ENCODE measurements around the gene PACSIN2. TPM values are rescaled to one million over a fixed set of nuclear protein-coding genes. Genes with fewer than 3 reads are reported as not detected.

Gene PACSIN2
- total and polyA plus RNA-seq, 2 of the 13 experiments (the other 11 are each of a cell fraction or from before 2014, with no cell fraction given) = 54.1 to 68.8 TPM

- TF ChIP-seq, protein P1, sequence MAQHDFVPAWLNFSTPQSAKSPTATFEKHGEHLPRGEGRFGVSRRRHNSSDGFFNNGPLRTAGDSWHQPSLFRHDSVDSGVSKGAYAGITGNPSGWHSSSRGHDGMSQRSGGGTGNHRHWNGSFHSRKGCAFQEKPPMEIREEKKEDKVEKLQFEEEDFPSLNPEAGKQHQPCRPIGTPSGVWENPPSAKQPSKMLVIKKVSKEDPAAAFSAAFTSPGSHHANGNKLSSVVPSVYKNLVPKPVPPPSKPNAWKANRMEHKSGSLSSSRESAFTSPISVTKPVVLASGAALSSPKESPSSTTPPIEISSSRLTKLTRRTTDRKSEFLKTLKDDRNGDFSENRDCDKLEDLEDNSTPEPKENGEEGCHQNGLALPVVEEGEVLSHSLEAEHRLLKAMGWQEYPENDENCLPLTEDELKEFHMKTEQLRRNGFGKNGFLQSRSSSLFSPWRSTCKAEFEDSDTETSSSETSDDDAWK (CRISPR knock-in tag; IDR thresholded peaks at IDR 0.05) = no peak
- TF ChIP-seq, protein P2, sequence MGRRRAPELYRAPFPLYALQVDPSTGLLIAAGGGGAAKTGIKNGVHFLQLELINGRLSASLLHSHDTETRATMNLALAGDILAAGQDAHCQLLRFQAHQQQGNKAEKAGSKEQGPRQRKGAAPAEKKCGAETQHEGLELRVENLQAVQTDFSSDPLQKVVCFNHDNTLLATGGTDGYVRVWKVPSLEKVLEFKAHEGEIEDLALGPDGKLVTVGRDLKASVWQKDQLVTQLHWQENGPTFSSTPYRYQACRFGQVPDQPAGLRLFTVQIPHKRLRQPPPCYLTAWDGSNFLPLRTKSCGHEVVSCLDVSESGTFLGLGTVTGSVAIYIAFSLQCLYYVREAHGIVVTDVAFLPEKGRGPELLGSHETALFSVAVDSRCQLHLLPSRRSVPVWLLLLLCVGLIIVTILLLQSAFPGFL (CRISPR knock-in tag; IDR thresholded peaks at IDR 0.05) = no peak
- TF ChIP-seq BORCS8-MEF2B (CRISPR knock-in tag; IDR thresholded peaks at IDR 0.05) (no peak), ARID3A (IDR thresholded peaks at IDR 0.05; ENCODE audit: low read depth, low read length) (0 out of 2 replicates have a peak, but pooled peaks have one; percentile 47), SRSF1 (optimal IDR thresholded peaks at IDR 0.05; ENCODE audit: low read depth, low read length) (no peak), ZZZ3 (CRISPR knock-in tag; IDR thresholded peaks at IDR 0.05; ENCODE audit: borderline replicate concordance) (no peak), RFX5 (IDR thresholded peaks at IDR 0.05; ENCODE audit: low read depth, low read length) (no peak), PCBP1 (IDR thresholded peaks at IDR 0.05; ENCODE audit: borderline replicate concordance, low read depth, low read length) (no peak), FOXC1 (CRISPR knock-in tag; IDR thresholded peaks at IDR 0.05; ENCODE audit: borderline replicate concordance) (no peak)
- TF ChIP-seq, protein P3, sequence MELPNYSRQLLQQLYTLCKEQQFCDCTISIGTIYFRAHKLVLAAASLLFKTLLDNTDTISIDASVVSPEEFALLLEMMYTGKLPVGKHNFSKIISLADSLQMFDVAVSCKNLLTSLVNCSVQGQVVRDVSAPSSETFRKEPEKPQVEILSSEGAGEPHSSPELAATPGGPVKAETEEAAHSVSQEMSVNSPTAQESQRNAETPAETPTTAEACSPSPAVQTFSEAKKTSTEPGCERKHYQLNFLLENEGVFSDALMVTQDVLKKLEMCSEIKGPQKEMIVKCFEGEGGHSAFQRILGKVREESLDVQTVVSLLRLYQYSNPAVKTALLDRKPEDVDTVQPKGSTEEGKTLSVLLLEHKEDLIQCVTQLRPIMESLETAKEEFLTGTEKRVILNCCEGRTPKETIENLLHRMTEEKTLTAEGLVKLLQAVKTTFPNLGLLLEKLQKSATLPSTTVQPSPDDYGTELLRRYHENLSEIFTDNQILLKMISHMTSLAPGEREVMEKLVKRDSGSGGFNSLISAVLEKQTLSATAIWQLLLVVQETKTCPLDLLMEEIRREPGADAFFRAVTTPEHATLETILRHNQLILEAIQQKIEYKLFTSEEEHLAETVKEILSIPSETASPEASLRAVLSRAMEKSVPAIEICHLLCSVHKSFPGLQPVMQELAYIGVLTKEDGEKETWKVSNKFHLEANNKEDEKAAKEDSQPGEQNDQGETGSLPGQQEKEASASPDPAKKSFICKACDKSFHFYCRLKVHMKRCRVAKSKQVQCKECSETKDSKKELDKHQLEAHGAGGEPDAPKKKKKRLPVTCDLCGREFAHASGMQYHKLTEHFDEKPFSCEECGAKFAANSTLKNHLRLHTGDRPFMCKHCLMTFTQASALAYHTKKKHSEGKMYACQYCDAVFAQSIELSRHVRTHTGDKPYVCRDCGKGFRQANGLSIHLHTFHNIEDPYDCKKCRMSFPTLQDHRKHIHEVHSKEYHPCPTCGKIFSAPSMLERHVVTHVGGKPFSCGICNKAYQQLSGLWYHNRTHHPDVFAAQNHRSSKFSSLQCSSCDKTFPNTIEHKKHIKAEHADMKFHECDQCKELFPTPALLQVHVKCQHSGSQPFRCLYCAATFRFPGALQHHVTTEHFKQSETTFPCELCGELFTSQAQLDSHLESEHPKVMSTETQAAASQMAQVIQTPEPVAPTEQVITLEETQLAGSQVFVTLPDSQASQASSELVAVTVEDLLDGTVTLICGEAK (IDR thresholded peaks at IDR 0.05) = no peak
- TF ChIP-seq, protein P3 (CRISPR knock-in tag; IDR thresholded peaks at IDR 0.05) = no peak
- TF ChIP-seq, protein P4, sequence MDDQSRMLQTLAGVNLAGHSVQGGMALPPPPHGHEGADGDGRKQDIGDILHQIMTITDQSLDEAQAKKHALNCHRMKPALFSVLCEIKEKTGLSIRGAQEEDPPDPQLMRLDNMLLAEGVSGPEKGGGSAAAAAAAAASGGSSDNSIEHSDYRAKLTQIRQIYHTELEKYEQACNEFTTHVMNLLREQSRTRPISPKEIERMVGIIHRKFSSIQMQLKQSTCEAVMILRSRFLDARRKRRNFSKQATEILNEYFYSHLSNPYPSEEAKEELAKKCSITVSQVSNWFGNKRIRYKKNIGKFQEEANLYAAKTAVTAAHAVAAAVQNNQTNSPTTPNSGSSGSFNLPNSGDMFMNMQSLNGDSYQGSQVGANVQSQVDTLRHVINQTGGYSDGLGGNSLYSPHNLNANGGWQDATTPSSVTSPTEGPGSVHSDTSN (CRISPR knock-in tag; IDR thresholded peaks at IDR 0.05; ENCODE audit: borderline replicate concordance) = no peak
Measured at GRCh38 chr22:42964994-42965699, 49.8 kb downstream of the PACSIN2 start (continued).
